H9 (cell line): ENCODE measurements around the gene SMIM21. TPM values are rescaled to one million over a fixed set of nuclear protein-coding genes. Genes with fewer than 3 reads are reported as not detected.

ENCODE experiments used
- DNase-seq: peaks from one replicate; pipeline ENCODE4 v3.0.0-alpha.2; 2017
- H2AFZ ChIP-seq: one replicate; pipeline ENCODE4 v1.6.1; 2013; ENCODE audit warnings: mild to moderate bottlenecking, low read length, control low read depth, moderate library complexity
- H2AK5ac ChIP-seq: 2 replicates; pipeline ENCODE4 v1.6.1; 2013; ENCODE audit warnings: low read length, control low read depth, mixed read lengths; ENCODE audit not compliant: insufficient read length
- H2BK120ac ChIP-seq: one replicate; pipeline ENCODE4 v1.6.1; 2013; ENCODE audit warnings: low read depth, mild to moderate bottlenecking, low read length, control low read depth, inconsistent platforms; ENCODE audit not compliant: poor library complexity, severe bottlenecking
- H2BK12ac ChIP-seq: 2 replicates; pipeline ENCODE4 v1.6.1; 2013; ENCODE audit warnings: low read length, control low read depth, mixed read lengths, low read depth; ENCODE audit not compliant: insufficient read length
- H2BK15ac ChIP-seq: 2 replicates; pipeline ENCODE4 v1.6.1; 2013; ENCODE audit warnings: low read depth, low read length, control low read depth
- H2BK20ac ChIP-seq: one replicate; pipeline ENCODE4 v1.6.1; 2013; ENCODE audit warnings: low read depth, mild to moderate bottlenecking, low read length, control low read depth, inconsistent platforms; ENCODE audit not compliant: poor library complexity, severe bottlenecking
- H2BK5ac ChIP-seq: 2 replicates; pipeline ENCODE4 v1.6.1; 2013; ENCODE audit warnings: low read length, control low read depth, mixed read lengths; ENCODE audit not compliant: insufficient read length
- H3K14ac ChIP-seq: 2 replicates; pipeline ENCODE4 v1.6.1; 2013; ENCODE audit warnings: low read length, control low read depth; ENCODE audit not compliant: insufficient read depth
- H3K18ac ChIP-seq: 2 replicates; pipeline ENCODE4 v1.6.1; 2013; ENCODE audit warnings: low read depth, mild to moderate bottlenecking, mixed read lengths, low read length, control low read depth; ENCODE audit not compliant: insufficient read length
- H3K23ac ChIP-seq: 2 replicates; pipeline ENCODE4 v1.6.1; 2013; ENCODE audit warnings: low read length, control low read depth, mixed read lengths, low read depth; ENCODE audit not compliant: insufficient read length
- H3K23me2 ChIP-seq: 2 replicates; pipeline ENCODE4 v1.6.1; 2013; ENCODE audit warnings: low read depth, mild to moderate bottlenecking, mixed read lengths, low read length, control low read depth; ENCODE audit not compliant: insufficient read length, poor library complexity, severe bottlenecking
- H3K27ac ChIP-seq: 2 replicates; pipeline ENCODE4 v1.5.1; 2013; ENCODE audit warnings: low read length, control low read depth, mixed read lengths, low read depth; ENCODE audit not compliant: insufficient read length
- H3K27me3 ChIP-seq: 2 replicates; pipeline ENCODE4 v1.6.1; 2013; ENCODE audit warnings: low read length, control low read depth, inconsistent platforms; ENCODE audit not compliant: insufficient read depth
- H3K4ac ChIP-seq: 2 replicates; pipeline ENCODE4 v1.6.1; 2013; ENCODE audit warnings: low read depth, mild to moderate bottlenecking, control low read depth, inconsistent platforms, low read length, moderate library complexity
- H3K4me1 ChIP-seq: 2 replicates; pipeline ENCODE4 v1.6.1; 2013; ENCODE audit warnings: low read length, control low read depth, inconsistent platforms; ENCODE audit not compliant: insufficient read depth
- H3K4me2 ChIP-seq: 2 replicates; pipeline ENCODE4 v1.6.1; 2013; ENCODE audit warnings: low read length, control low read depth, mixed read lengths; ENCODE audit not compliant: insufficient read length, insufficient read depth
- H3K56ac ChIP-seq: 2 replicates; pipeline ENCODE4 v1.6.1; 2013; ENCODE audit warnings: low read depth, mild to moderate bottlenecking, mixed read lengths, low read length, control low read depth; ENCODE audit not compliant: insufficient read length
- H3K79me1 ChIP-seq: 2 replicates; pipeline ENCODE4 v1.6.1; 2013; ENCODE audit warnings: low read depth, mild to moderate bottlenecking, moderate library complexity, low read length, control low read depth, inconsistent platforms; ENCODE audit not compliant: insufficient read depth, poor library complexity, severe bottlenecking
- H3K79me2 ChIP-seq: 2 replicates; pipeline ENCODE4 v1.6.1; 2013; ENCODE audit warnings: low read length, control low read depth, inconsistent platforms; ENCODE audit not compliant: insufficient read depth
- H3K9ac ChIP-seq: 2 replicates; pipeline ENCODE4 v1.6.1; 2013; ENCODE audit warnings: low read length, control low read depth, mixed read lengths; ENCODE audit not compliant: insufficient read length; ENCODE audit errors: extremely low read depth
- H3K9me3 ChIP-seq: one replicate; pipeline ENCODE4 v1.6.1; 2013; ENCODE audit warnings: low read depth, low read length, inconsistent platforms; ENCODE audit not compliant: control insufficient read depth
- H3T11ph ChIP-seq: one replicate; pipeline ENCODE4 v1.6.1; 2013; ENCODE audit warnings: mild to moderate bottlenecking, low read length, control low read depth, inconsistent platforms
- H4K20me1 ChIP-seq: one replicate; pipeline ENCODE4 v1.6.1; 2013; ENCODE audit not compliant: control insufficient read depth, insufficient read length, insufficient read depth
- H4K5ac ChIP-seq: 2 replicates; pipeline ENCODE4 v1.6.1; 2013; ENCODE audit warnings: low read depth, mild to moderate bottlenecking, mixed read lengths, low read length, control low read depth; ENCODE audit not compliant: insufficient read length
- H4K8ac ChIP-seq: replicated peaks from 2 replicates; pipeline ENCODE4 v1.6.1; 2013; ENCODE audit warnings: low read length, control low read depth, mixed read lengths, low read depth; ENCODE audit not compliant: insufficient read length
- H4K91ac ChIP-seq: 2 replicates; pipeline ENCODE4 v1.6.1; 2013; ENCODE audit warnings: low read depth, mild to moderate bottlenecking, moderate library complexity, mixed read lengths, low read length, control low read depth; ENCODE audit not compliant: insufficient read length
- H3K27ac Mint-ChIP-seq, 3 experiments: 2 replicates in 2 of 3; 3 replicates in 1 of 3; pipeline ENCODE4 v1.8.0; 2020 to 2021; ENCODE audit warnings: mixed read lengths in 3 of 3, mild to moderate bottlenecking in 1 of 3, moderate library complexity in 1 of 3
- H3K27me3 Mint-ChIP-seq: 2 replicates; pipeline ENCODE4 v1.8.0; 2021; ENCODE audit warnings: low read depth, mild to moderate bottlenecking, moderate library complexity, mixed read lengths
- H3K36me3 Mint-ChIP-seq, 3 experiments: 2 replicates in 2 of 3; 3 replicates in 1 of 3; pipeline ENCODE4 v1.8.0; 2020 to 2021; ENCODE audit warnings: low read depth in 3 of 3, mixed read lengths in 3 of 3; ENCODE audit not compliant: insufficient read depth in 1 of 3
- H3K4me1 Mint-ChIP-seq, 2 experiments: 2 replicates each; pipeline ENCODE4 v1.8.0; 2020; ENCODE audit warnings: mixed read lengths in 2 of 2
- H3K4me3 Mint-ChIP-seq, 2 experiments: 2 replicates in 1 of 2; 3 replicates in 1 of 2; pipeline ENCODE4 v1.8.0; 2020 to 2021; ENCODE audit warnings: mild to moderate bottlenecking in 2 of 2, mixed read lengths in 2 of 2, moderate library complexity in 1 of 2
- H3K9me3 Mint-ChIP-seq, 2 experiments: 2 replicates in 1 of 2; 3 replicates in 1 of 2; pipeline ENCODE4 v1.8.0; 2020; ENCODE audit warnings: mild to moderate bottlenecking in 2 of 2, mixed read lengths in 2 of 2, moderate library complexity in 1 of 2
- WGBS: extraction: QIAGEN DNeasy Blood & Tissue Kit; methylation state at CpG from one replicate; pipeline ENCODE4 v1.1.7; 2013; ENCODE audit warnings: missing lambda C conversion rate, low lambda C conversion rate, mixed read lengths; ENCODE audit not compliant: insufficient read length; ENCODE audit errors: extremely low coverage; 5-methylcytosine and 5-hydroxymethylcytosine counted together
- total RNA-seq: library from RNA; stranded (reverse); gene quantifications from 2 replicates; pipeline ENCODE4 v1.2.1, GENCODE V29; 2021
- TF ChIP-seq, protein P1 (sequence below): fragments of 200-600 bp; sonication (generic); conservative IDR thresholded peaks from 3 replicates; pipeline ENCODE4 v1.8.0; 2021; ENCODE audit warnings: antibody characterized with exemption, mild to moderate bottlenecking

Gene SMIM21
- total RNA-seq, 1 experiment from 2014 or later, result not detected

DNA sequence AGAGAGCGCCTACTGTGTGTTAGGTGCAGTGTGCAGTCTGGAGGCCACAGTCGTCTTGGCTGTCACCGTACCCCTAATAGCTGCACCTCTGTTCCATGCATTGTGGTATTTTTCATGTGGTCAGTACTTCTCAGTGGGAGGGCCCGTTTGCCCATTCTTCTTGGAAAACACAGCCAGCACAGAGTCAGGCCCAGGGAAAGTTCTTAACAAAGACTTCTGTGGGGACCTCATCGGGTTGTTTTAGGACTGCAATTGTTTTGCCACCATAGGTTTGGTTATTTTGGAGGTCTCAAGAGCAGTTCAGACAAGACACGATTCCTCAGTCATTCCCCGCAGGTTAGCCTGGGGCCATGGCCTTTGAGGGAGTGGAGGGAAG is 62.3 kb downstream of the SMIM21 start:
- H2AFZ ChIP-seq, result no peak overlapping the region
- no peaks in the 10 kb centered on the region for H3K4me1 ChIP-seq
- no peak overlapping the region for H3T11ph ChIP-seq

More for the DNA sequence above, 62.3 kb downstream of the SMIM21 start:
- no peak overlapping the region for H2BK5ac ChIP-seq
- TF ChIP-seq, protein P1, sequence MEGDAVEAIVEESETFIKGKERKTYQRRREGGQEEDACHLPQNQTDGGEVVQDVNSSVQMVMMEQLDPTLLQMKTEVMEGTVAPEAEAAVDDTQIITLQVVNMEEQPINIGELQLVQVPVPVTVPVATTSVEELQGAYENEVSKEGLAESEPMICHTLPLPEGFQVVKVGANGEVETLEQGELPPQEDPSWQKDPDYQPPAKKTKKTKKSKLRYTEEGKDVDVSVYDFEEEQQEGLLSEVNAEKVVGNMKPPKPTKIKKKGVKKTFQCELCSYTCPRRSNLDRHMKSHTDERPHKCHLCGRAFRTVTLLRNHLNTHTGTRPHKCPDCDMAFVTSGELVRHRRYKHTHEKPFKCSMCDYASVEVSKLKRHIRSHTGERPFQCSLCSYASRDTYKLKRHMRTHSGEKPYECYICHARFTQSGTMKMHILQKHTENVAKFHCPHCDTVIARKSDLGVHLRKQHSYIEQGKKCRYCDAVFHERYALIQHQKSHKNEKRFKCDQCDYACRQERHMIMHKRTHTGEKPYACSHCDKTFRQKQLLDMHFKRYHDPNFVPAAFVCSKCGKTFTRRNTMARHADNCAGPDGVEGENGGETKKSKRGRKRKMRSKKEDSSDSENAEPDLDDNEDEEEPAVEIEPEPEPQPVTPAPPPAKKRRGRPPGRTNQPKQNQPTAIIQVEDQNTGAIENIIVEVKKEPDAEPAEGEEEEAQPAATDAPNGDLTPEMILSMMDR, result no peak
- H2BK120ac ChIP-seq, result no peak overlapping the region
- Mint-ChIP-seq H3K36me3 (no peaks in the 10 kb centered on the region; a peak in 1 of 7 replicates), H3K4me3 (no peak overlapping the region), H3K27me3 (peaks cover 7% of the 10 kb centered on the region), H3K9me3 (no peaks in the 10 kb centered on the region; a peak in 1 of 5 replicates), H3K27ac (no peak overlapping the region), H3K4me1 (peaks cover 4% of the 10 kb centered on the region in 2 experiments)
- H3K79me2 ChIP-seq, result no peaks in the 10 kb centered on the region
- H3K4me2 ChIP-seq, result no peak overlapping the region
- H3K14ac ChIP-seq, result no peak overlapping the region
- H3K56ac ChIP-seq, result no peak overlapping the region
- no peak overlapping the region for H4K5ac ChIP-seq
- H3K4ac ChIP-seq, result no peak overlapping the region
- H2BK20ac ChIP-seq, result no peak overlapping the region
- H3K27me3 ChIP-seq, result no peaks in the 10 kb centered on the region
- H3K23me2 ChIP-seq, result no peaks in the 10 kb centered on the region
- no peak overlapping the region for H3K27ac ChIP-seq
- no peak for DNase-seq
- no peak overlapping the region for H2BK15ac ChIP-seq
- WGBS, result no CpG with 5 or more reads among the region's 7 CpGs
- no peaks in the 10 kb centered on the region for H3K79me1 ChIP-seq
- no peaks in the 10 kb centered on the region for H3K9me3 ChIP-seq
- H2BK12ac ChIP-seq, result no peak overlapping the region
- H4K8ac ChIP-seq, result no peak overlapping the region
- no peak overlapping the region for H2AK5ac ChIP-seq
- no peak overlapping the region for H3K23ac ChIP-seq
- no peaks in the 10 kb centered on the region for H4K20me1 ChIP-seq
- no peak overlapping the region for H3K18ac ChIP-seq
- no peak overlapping the region for H4K91ac ChIP-seq
- H3K9ac ChIP-seq, result no peak overlapping the region
